Epithelial cell of proximal tubule (primary cell): ENCODE data around the gene MEGF9. TPM values are rescaled to one million over a fixed set of nuclear protein-coding genes. Genes with fewer than 3 reads are reported as not detected.
A peak's percentile ranks its signal among the peaks of the same experiment; 100 is the strongest.
"Not testable (repeated sequence)": the region's sequence is repeated elsewhere in the genome, so short reads cannot be mapped to it uniquely, and the experiment has no call there.

Experiments
- DNase-seq: peaks from one replicate; pipeline ENCODE4 v3.0.0-alpha.2; 2011; ENCODE audit warnings: low read depth
- H3K4me3 ChIP-seq: 2 replicates; pipeline ENCODE4 v1.5.1; 2011; ENCODE audit warnings: low read depth, mild to moderate bottlenecking, low read length
- total RNA-seq: library from RNA; depleted of rRNA; stranded (reverse); fragments of >200 nt; gene quantifications from 2 replicates; pipeline ENCODE4 v1.2.3, GENCODE V29; 2015
- TF ChIP-seq, protein P1 (sequence below): conservative IDR thresholded peaks from 2 replicates; pipeline ENCODE4 v1.5.1; 2012; ENCODE audit warnings: low read depth, mild to moderate bottlenecking, low read length

Gene MEGF9
- total RNA-seq, 1 donor from 2014 or later = 11.1 TPM

DNA sequence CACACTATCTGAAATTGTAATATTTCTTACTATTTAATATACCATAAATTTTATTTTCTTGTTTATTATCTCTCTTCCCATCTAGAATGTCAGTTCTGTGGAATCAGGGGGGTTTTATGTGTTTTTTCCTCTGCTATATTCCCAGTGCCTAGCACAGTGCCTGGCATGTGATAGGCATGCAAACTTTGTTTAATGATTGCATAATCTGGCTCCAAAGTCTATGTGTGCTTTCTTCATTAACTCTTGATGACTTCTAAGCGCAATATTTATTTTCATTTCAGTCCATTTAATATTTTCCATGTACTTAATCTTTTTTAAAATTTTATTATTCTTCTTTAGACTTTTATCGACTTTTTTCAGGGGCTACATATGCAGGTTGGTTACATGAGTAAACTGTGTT lies 73.9 kb downstream of the MEGF9 start:
- no peak for DNase-seq
- TF ChIP-seq, protein P1, sequence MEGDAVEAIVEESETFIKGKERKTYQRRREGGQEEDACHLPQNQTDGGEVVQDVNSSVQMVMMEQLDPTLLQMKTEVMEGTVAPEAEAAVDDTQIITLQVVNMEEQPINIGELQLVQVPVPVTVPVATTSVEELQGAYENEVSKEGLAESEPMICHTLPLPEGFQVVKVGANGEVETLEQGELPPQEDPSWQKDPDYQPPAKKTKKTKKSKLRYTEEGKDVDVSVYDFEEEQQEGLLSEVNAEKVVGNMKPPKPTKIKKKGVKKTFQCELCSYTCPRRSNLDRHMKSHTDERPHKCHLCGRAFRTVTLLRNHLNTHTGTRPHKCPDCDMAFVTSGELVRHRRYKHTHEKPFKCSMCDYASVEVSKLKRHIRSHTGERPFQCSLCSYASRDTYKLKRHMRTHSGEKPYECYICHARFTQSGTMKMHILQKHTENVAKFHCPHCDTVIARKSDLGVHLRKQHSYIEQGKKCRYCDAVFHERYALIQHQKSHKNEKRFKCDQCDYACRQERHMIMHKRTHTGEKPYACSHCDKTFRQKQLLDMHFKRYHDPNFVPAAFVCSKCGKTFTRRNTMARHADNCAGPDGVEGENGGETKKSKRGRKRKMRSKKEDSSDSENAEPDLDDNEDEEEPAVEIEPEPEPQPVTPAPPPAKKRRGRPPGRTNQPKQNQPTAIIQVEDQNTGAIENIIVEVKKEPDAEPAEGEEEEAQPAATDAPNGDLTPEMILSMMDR = no peak
- H3K4me3 ChIP-seq = no peak overlapping the region

DNA sequence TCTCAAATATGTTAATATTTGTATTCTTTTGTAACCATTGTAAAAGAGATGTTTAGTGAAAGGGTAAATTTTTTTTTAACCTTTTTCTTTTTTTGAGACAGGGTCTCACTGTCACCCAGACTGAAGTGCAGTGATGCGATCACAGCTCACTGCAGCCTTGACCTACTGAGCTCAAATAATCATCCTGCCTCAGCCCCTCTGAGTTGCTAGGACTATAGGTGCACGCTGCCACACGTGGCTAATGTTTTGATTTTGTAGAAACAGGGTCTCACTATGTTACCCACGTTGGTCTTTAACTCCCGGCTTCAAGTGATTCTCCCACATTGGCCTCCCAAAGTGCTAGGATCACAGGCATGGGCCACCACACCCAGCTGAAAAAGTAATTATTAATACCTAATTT lies 76.4 kb downstream of the MEGF9 start:
- no peak for DNase-seq
- H3K4me3 ChIP-seq = no peak overlapping the region
- TF ChIP-seq, protein P1 = no peak

DNA sequence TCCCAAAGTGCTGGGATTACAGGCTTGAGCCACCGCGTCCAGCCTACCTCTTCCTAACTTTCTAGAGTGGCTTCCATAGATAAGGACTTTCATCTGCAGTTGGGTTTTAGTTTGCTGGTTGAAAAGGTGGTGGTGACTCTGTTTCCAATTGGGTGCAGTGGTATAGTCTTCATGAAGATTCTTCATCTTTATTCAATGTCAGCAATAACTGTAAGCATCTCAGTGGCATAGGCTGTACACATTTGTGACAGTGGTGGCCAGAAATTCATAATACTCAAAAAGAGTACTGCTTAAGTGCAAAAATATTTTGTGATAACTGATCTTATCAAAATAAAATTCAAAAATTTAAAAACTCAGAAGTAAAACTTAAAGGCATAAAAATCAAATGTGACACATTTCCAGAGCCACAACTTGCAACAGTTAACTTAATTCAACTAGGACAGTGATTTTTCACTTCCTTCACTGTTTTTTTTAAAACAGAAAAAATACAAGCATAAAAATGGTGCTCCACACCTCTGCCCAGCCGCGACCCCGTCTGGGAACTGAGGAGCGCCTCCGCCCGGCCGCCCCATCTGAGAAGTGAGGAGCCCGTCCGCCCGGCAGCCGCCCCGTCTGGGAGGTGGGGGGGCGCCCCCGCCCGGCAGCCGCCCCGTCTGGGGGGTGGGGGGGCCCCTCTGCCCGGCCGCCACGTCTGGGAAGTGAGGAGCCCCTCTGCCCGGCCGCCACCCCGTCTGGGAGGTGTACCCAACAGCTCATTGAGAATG lies 77.9 kb downstream of the MEGF9 start:
- TF ChIP-seq, protein P1 = no peak
- H3K4me3 ChIP-seq = no peak overlapping the region
- DNase-seq = no peak

- no peak overlapping the region for H3K4me3 ChIP-seq
- TF ChIP-seq, protein P1 = no peak
- DNase-seq = no peak
Observed at GRCh38 chr9:120635011-120635410, 79.3 kb downstream of the MEGF9 start.

DNA sequence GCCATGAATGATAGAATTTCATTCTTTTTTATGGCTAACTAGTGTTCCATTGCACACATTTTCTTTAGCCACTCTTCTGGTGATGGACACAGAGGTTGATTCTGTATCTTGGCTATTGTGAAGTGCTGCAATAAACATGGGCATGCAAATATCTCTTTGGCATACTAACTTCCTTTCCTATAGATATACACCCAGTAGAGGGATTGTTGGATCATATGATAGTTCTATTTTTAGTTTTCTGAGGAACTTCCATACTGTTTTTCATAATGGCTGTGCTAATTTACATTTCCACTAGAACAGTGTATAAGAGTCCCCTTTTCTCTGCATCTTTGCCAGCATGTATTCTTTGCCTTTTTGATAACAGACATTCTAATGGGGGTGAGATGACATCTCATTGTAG lies 83.9 kb downstream of the MEGF9 start:
- H3K4me3 ChIP-seq = no peak overlapping the region
- DNase-seq = no peak
- TF ChIP-seq, protein P1 = no peak

- peak; percentile 6 for DNase-seq
- not testable (repeated sequence) for H3K4me3 ChIP-seq
Observed at GRCh38 chr9:120628925-120629497, 85.3 kb downstream of the MEGF9 start.

- no peak overlapping the region for H3K4me3 ChIP-seq
- DNase-seq = no peak
- TF ChIP-seq, protein P1 = no peak
Observed at GRCh38 chr9:120628207-120628924, 85.9 kb downstream of the MEGF9 start.
